Endothelial cell of umbilical vein (primary cell): ENCODE data around the gene TULP1.

Experiments
- CTCF ChIP-seq, 2 donors: IDR thresholded peaks; 1 replicate in 1 of 2; 2 replicates in 1 of 2; pipeline ENCODE4 v1.5.1; 2011; ENCODE audit warnings: low read length in 2 of 2, mild to moderate bottlenecking in 2 of 2, moderate library complexity in 2 of 2, control low read depth in 1 of 2, inconsistent platforms in 1 of 2, low read depth in 1 of 2; ENCODE audit not compliant: insufficient read depth in 1 of 2; ENCODE audit errors: extremely low read depth in 1 of 2
- EZH2 ChIP-seq: IDR thresholded peaks from 2 replicates; pipeline ENCODE4 v1.6.1; 2012; ENCODE audit warnings: borderline replicate concordance, low read depth, mild to moderate bottlenecking, moderate library complexity, low read length, inconsistent platforms; ENCODE audit not compliant: severe bottlenecking
- GATA2 ChIP-seq: IDR thresholded peaks from 2 replicates; pipeline ENCODE4 v1.7.0; 2011; ENCODE audit warnings: low read depth, mild to moderate bottlenecking, moderate library complexity, mixed read lengths, low read length; ENCODE audit not compliant: insufficient read length, insufficient read depth
- MAX ChIP-seq: IDR thresholded peaks from 2 replicates; pipeline ENCODE4 v1.6.1; 2011; ENCODE audit not compliant: insufficient read depth, insufficient read length
- POLR2A ChIP-seq: IDR thresholded peaks from 2 replicates; pipeline ENCODE4 v1.6.1; 2012; ENCODE audit warnings: low read depth, mild to moderate bottlenecking, control low read depth, low read length
- POLR2AphosphoS5 ChIP-seq: IDR thresholded peaks from 2 replicates; pipeline ENCODE4 v1.6.1; 2012; ENCODE audit warnings: low read depth, mild to moderate bottlenecking, control low read depth, low read length, moderate library complexity; ENCODE audit not compliant: insufficient read depth

GRCh38 chr6:35496841-35497570 lies 15.7 kb downstream of the TULP1 start, which contains the start of gene TEAD3:
- TF ChIP-seq CTCF (IDR thresholded peaks at IDR 0.05; ENCODE audit: extremely low read depth in 1 of 2, insufficient read depth in 1 of 2, low read depth in 1 of 2, low read length in 2 of 2) (no peak), POLR2A (no peak), POLR2AphosphoS5 (no peak), EZH2 (no peak), GATA2 (no peak), MAX (no peak)
